Measurements from ENCODE around the gene CELF1. TPM values are rescaled to one million over a fixed set of nuclear protein-coding genes. Genes with fewer than 3 reads are reported as not detected.

Gene CELF1
- total RNA-seq, 1 donor from 2014 or later, result 180 TPM

- Mint-ChIP-seq H3K9me3 (no peaks in the 10 kb centered on the region), H3K36me3 (ENCODE audit: low read depth) (peaks cover 14% of the 10 kb centered on the region), H3K4me1 (peaks cover 26% of the 10 kb centered on the region), H3K27me3 (ENCODE audit: low read depth) (no peaks in the 10 kb centered on the region), H3K27ac (ENCODE audit: unreplicated experiment) (peak overlapping the region; percentile 100), H3K4me3 (peak overlapping the region; percentile 99)
- no peak for DNase-seq (ENCODE audit: low read depth, low spot score)
- no peak for TF ChIP-seq CTCF (conservative IDR thresholded peaks at IDR 0.05)
Measured at GRCh38 chr11:47425611-47426010, 127.3 kb downstream of the CELF1 start.

DNA sequence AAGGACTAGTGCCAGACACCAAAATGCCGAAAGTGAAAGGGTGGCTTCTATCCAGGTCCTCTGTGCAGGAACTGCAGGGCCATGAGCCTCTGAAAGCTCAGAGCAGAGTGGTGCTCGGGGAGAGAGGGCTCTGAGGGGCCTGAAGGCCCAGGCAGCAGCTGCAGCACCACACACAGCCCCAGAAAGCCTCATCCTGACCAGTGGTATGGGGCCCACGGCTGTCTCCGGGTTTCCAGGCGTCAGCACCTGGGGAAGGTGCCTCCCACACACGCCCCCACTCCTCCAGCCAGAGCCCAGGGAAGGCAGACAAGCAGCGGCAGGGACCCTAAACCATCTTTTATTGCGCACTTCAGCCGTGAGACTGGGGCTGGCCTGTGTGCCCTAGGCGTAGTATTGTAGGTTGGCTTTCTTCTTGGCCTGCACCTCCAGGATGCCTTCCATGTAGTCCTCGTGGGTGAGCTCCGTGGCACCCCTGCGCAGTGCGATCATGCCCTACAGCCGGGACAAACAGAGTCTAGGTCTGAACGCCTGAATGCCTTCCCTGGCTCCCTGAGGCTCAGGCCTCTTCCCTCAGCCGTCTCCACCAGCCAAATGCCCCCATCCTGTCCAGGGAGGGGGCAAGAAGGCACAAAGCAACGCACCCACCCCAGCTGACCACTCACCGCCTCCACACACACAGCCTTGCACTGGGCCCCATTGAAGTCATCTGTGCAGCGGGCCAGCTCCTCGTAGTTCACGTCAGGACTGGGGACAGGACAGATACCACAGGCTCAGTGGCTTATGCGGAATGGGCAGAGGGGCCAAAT, 134.3 kb downstream of the CELF1 start:
- H3K4me1 Mint-ChIP-seq, result no peaks in the 10 kb centered on the region

DNA sequence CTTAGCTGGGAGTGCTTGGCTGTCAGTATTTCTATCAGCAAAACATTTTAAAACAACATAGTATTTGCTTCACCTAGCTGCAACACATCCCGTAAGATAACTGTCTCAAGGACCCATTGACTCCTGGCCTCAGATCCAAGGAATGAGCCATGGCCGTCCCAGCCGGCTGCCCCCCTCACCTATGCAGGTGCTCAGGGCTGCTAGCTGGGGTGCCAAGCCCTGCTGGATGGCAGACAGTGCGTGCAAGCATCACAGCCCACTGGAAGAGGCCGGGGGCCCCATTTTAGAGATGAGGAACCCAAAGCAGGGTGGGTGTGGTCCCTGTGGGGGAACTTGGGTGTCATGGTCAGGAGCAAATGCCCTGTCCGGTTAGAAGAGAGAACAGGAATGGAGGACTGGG, 135.2 kb downstream of the CELF1 start:
- no peak for DNase-seq (ENCODE audit: low read depth, low spot score)
- H3K27ac Mint-ChIP-seq (ENCODE audit: unreplicated experiment), result peak overlapping the region; percentile 57
- H3K27me3 Mint-ChIP-seq (ENCODE audit: low read depth), result no peaks in the 10 kb centered on the region
- no peak for TF ChIP-seq CTCF (conservative IDR thresholded peaks at IDR 0.05)
- H3K9me3 Mint-ChIP-seq, result no peaks in the 10 kb centered on the region
- H3K4me3 Mint-ChIP-seq, result peak overlapping the region; percentile 59
- H3K4me1 Mint-ChIP-seq, result no peaks in the 10 kb centered on the region
- H3K36me3 Mint-ChIP-seq (ENCODE audit: low read depth), result peaks cover 6% of the 10 kb centered on the region

More for the DNA sequence above, 134.3 kb downstream of the CELF1 start:
- H3K27ac Mint-ChIP-seq (ENCODE audit: unreplicated experiment), result no peak overlapping the region
- H3K4me3 Mint-ChIP-seq, result peak overlapping the region; percentile 59
- peaks cover 6% of the 10 kb centered on the region for H3K36me3 Mint-ChIP-seq (ENCODE audit: low read depth)
- no peak for DNase-seq (ENCODE audit: low read depth, low spot score)
- no peak for TF ChIP-seq CTCF (conservative IDR thresholded peaks at IDR 0.05)
- no peaks in the 10 kb centered on the region for H3K27me3 Mint-ChIP-seq (ENCODE audit: low read depth)
- H3K9me3 Mint-ChIP-seq, result no peaks in the 10 kb centered on the region

- Mint-ChIP-seq H3K4me1 (no peaks in the 10 kb centered on the region), H3K36me3 (ENCODE audit: low read depth) (peaks cover 6% of the 10 kb centered on the region), H3K4me3 (peak overlapping the region; percentile 51), H3K27me3 (ENCODE audit: low read depth) (no peaks in the 10 kb centered on the region), H3K9me3 (no peaks in the 10 kb centered on the region), H3K27ac (ENCODE audit: unreplicated experiment) (no peak overlapping the region)
- TF ChIP-seq CTCF (conservative IDR thresholded peaks at IDR 0.05), result no peak
- no peak for DNase-seq (ENCODE audit: low read depth, low spot score)
Measured at GRCh38 chr11:47415949-47416472, 136.9 kb downstream of the CELF1 start.

Other genes with a start within 250 kb of the CELF1 start
- gene MYBPC3, start 200.4 kb downstream of the CELF1 start, total RNA-seq, result not detected in 2 replicates
- gene SPI1, start 174.6 kb downstream of the CELF1 start, total RNA-seq, result not detected in 2 replicates
- 34.5 and 36.0 TPM in 2 replicates for gene SLC39A13, start 144.5 kb downstream of the CELF1 start, total RNA-seq
- gene PSMC3, start 126.7 kb downstream of the CELF1 start, total RNA-seq, result 197 and 205 TPM in 2 replicates
- 0.16 and 0.50 TPM in 2 replicates for gene RAPSN, start 104.0 kb downstream of the CELF1 start, total RNA-seq
- gene PTPMT1, start 12.5 kb upstream of the CELF1 start, total RNA-seq, result 41.8 and 47.0 TPM in 2 replicates
- 15.4 and 16.6 TPM in 2 replicates for gene KBTBD4, start 25.8 kb upstream of the CELF1 start, total RNA-seq
- gene NDUFS3, start 25.9 kb upstream of the CELF1 start, total RNA-seq, result 172 and 178 TPM in 2 replicates
- gene FAM180B, start 33.5 kb upstream of the CELF1 start, total RNA-seq, result 0.35 and 0.50 TPM in 2 replicates
- 18.9 and 21.4 TPM in 2 replicates for gene C1QTNF4, start 41.3 kb upstream of the CELF1 start, total RNA-seq
- 157 and 160 TPM in 2 replicates for gene MTCH2, start 89.4 kb upstream of the CELF1 start, total RNA-seq
- gene AGBL2, start 162.2 kb upstream of the CELF1 start, total RNA-seq, result 2.1 and 2.4 TPM in 2 replicates
- 110 and 116 TPM in 2 replicates for gene FNBP4, start 214.2 kb upstream of the CELF1 start, total RNA-seq